CD4-positive, alpha-beta T cell (primary cell): ENCODE measurements around the gene TOMM6. TPM values are rescaled to one million over a fixed set of nuclear protein-coding genes. Genes with fewer than 3 reads are reported as not detected.

Experiments used
- ATAC-seq: fragments of 200-7000 bp; cut with Tn5 transposase; one replicate; pipeline ENCODE4 v1.10.0; 2022; ENCODE audit warnings: mild to moderate bottlenecking; ENCODE audit not compliant: poor library complexity
- CTCF ChIA-PET: fragments of 350-600 bp; sonication (Branson Sonifier 250); formaldehyde crosslinking; loops from one replicate; lab custom pipeline; 2021; ENCODE audit warnings: antibody characterized with exemption, inconsistent platforms; lab: Charles Lee
- POLR2A ChIA-PET: fragments of 350-600 bp; sonication (Branson Sonifier 250); formaldehyde crosslinking; loops from one replicate; lab custom pipeline; 2021; ENCODE audit warnings: antibody characterized with exemption, inconsistent platforms; lab: Charles Lee
- DNase-seq, 14 experiments: peaks; one replicate each; pipeline ENCODE4 v3.0.0-alpha.2; 2013 to 2020; ENCODE audit warnings: mixed read lengths in 2 of 14
- H3K27ac ChIP-seq, 2 donors: one replicate each; pipeline versions ENCODE4 v1.5.1 to v1.7.0; 2013; ENCODE audit warnings: low read length in 2 of 2, low read depth in 1 of 2, mild to moderate bottlenecking in 1 of 2
- H3K27me3 ChIP-seq, 2 experiments: 1 replicate in 1 of 2; 2 replicates in 1 of 2; pipeline versions ENCODE4 v1.6.1 to v1.7.0; 2013; ENCODE audit warnings: low read length in 2 of 2, control low read depth in 1 of 2, mild to moderate bottlenecking in 1 of 2, moderate library complexity in 1 of 2; ENCODE audit not compliant: insufficient read depth in 2 of 2, control insufficient read depth in 1 of 2
- H3K36me3 ChIP-seq: one replicate; pipeline ENCODE4 v1.6.1; 2013; ENCODE audit warnings: low read length, control low read depth; ENCODE audit not compliant: insufficient read depth
- H3K4me1 ChIP-seq: one replicate; pipeline ENCODE4 v1.6.1; 2013; ENCODE audit warnings: low read length, control low read depth; ENCODE audit not compliant: insufficient read depth
- H3K4me3 ChIP-seq: one replicate; pipeline ENCODE4 v1.5.1; 2013; ENCODE audit warnings: mild to moderate bottlenecking, low read length, moderate library complexity
- H3K9me3 ChIP-seq, 2 experiments: 1 replicate in 1 of 2; 2 replicates in 1 of 2; pipeline versions ENCODE4 v1.6.1 to v1.7.0; 2013; ENCODE audit warnings: low read length in 2 of 2, mild to moderate bottlenecking in 2 of 2, control low read depth in 1 of 2, moderate library complexity in 1 of 2; ENCODE audit not compliant: control insufficient read depth in 1 of 2, insufficient read depth in 1 of 2
- H3K27ac Mint-ChIP-seq: one replicate; pipeline ENCODE4 v1.8.0; 2020; ENCODE audit warnings: mixed read lengths
- H3K27me3 Mint-ChIP-seq: one replicate; pipeline ENCODE4 v1.8.0; 2021; ENCODE audit warnings: mixed read lengths
- H3K36me3 Mint-ChIP-seq: one replicate; pipeline ENCODE4 v1.8.0; 2021; ENCODE audit warnings: low read depth, mixed read lengths
- H3K4me1 Mint-ChIP-seq: one replicate; pipeline ENCODE4 v1.8.0; 2021; ENCODE audit warnings: low read depth, mixed read lengths
- H3K4me3 Mint-ChIP-seq: one replicate; pipeline ENCODE4 v1.8.0; 2020; ENCODE audit warnings: mild to moderate bottlenecking, mixed read lengths
- H3K9me3 Mint-ChIP-seq: one replicate; pipeline ENCODE4 v1.8.0; 2020; ENCODE audit warnings: mixed read lengths
- CTCF ChIP-seq: fragments of 200-600 bp; IDR thresholded peaks from one replicate; pipeline ENCODE4 v1.8.0; 2022; ENCODE audit warnings: antibody characterized with exemption, mild to moderate bottlenecking
- intact Hi-C, 2 experiments: fragments of 100-400 bp; cut with DNase I in 1 of 2; cut with micrococcal nuclease in 1 of 2; formaldehyde crosslinking; loops; one replicate each; pipeline versions ENCODE4 v1.15.1 to v1.9.0; 2023 to 2025; cut with DNase I, micrococcal nuclease
- total RNA-seq, 174 experiments: library from RNA in 2 of 174; stranded (reverse) in 2 of 174; gene quantifications; one replicate each; pipeline ENCODE4 v1.2.3 and lab custom pipeline; 2021 to 2026

The TOMM6 gene
- total RNA-seq, 2 experiments from 2014 or later: 78.8 to 83.2 TPM

- DNase-seq (no peak), ATAC-seq (no peak)
- Mint-ChIP-seq H3K27ac (no peak overlapping the region), H3K4me1 (no peaks in the 10 kb centered on the region), H3K9me3 (no peaks in the 10 kb centered on the region), H3K36me3 (no peaks in the 10 kb centered on the region), H3K4me3 (no peak overlapping the region), H3K27me3 (no peaks in the 10 kb centered on the region)
- ChIA-PET CTCF (no interaction called here), POLR2A (no interaction called here)
- TF ChIP-seq CTCF: no peak
- Histone ChIP-seq H3K27ac (no peak overlapping the region), H3K27me3 (no peaks in the 10 kb centered on the region), H3K9me3 (no peaks in the 10 kb centered on the region), H3K36me3 (no peaks in the 10 kb centered on the region), H3K4me3 (no peak overlapping the region), H3K4me1 (no peaks in the 10 kb centered on the region)
- intact Hi-C loops: no loop called here
Observed at GRCh38 chr6:41826343-41827022, 39.0 kb downstream of the TOMM6 start.

GRCh38 chr6:41832263-41832662, 44.8 kb downstream of the TOMM6 start:
- H3K27me3 ChIP-seq: no peaks in the 10 kb centered on the region
- Mint-ChIP-seq H3K36me3 (no peaks in the 10 kb centered on the region), H3K27me3 (no peaks in the 10 kb centered on the region), H3K4me3 (no peak overlapping the region), H3K9me3 (no peaks in the 10 kb centered on the region), H3K4me1 (no peaks in the 10 kb centered on the region), H3K27ac (no peak overlapping the region)
- no peak for DNase-seq
- no peak for ATAC-seq
- no peaks in the 10 kb centered on the region for H3K36me3 ChIP-seq
- ChIA-PET CTCF (no interaction called here), POLR2A (no interaction called here)
- no peak overlapping the region for H3K4me3 ChIP-seq
- no peaks in the 10 kb centered on the region for H3K9me3 ChIP-seq
- H3K27ac ChIP-seq: no peak overlapping the region
- no peaks in the 10 kb centered on the region for H3K4me1 ChIP-seq
- intact Hi-C loops: no loop called here
- TF ChIP-seq CTCF: no peak

- Mint-ChIP-seq H3K27me3 (no peaks in the 10 kb centered on the region), H3K36me3 (no peaks in the 10 kb centered on the region), H3K4me1 (no peaks in the 10 kb centered on the region), H3K27ac (no peak overlapping the region), H3K9me3 (no peaks in the 10 kb centered on the region), H3K4me3 (no peak overlapping the region)
- Histone ChIP-seq H3K4me3 (no peak overlapping the region), H3K27ac (no peak overlapping the region), H3K4me1 (no peaks in the 10 kb centered on the region), H3K27me3 (no peaks in the 10 kb centered on the region), H3K9me3 (no peaks in the 10 kb centered on the region), H3K36me3 (no peaks in the 10 kb centered on the region)
- ChIA-PET POLR2A (no interaction called here), CTCF (no interaction called here)
- no peak for ATAC-seq
- no peak for TF ChIP-seq CTCF
- no peak for DNase-seq
- intact Hi-C loops: no loop called here
Observed at GRCh38 chr6:41836022-41836659, 48.6 kb downstream of the TOMM6 start.
